ENCODE measurements around the gene MARCHF10.

GRCh38 chr17:62741290-62741689 is 66.8 kb downstream of the MARCHF10 start:
- TF ChIP-seq EZH2 (IDR thresholded peaks at IDR 0.05; ENCODE audit: borderline replicate concordance): no peak
- no peak for TF ChIP-seq CTCF (IDR thresholded peaks at IDR 0.05; ENCODE audit: poor library complexity)
- no peak for TF ChIP-seq EZH2phosphoT487 (IDR thresholded peaks at IDR 0.05; ENCODE audit: low read depth, severe bottlenecking, unreplicated experiment)

Data from hepatocyte (in vitro differentiated cells).